Fibroblast of mammary gland (primary cell): ENCODE results near the gene SIDT2.

Experiments
- DNase-seq: peaks from one replicate; pipeline ENCODE4 v3.0.0-alpha.2; 2010; ENCODE audit warnings: low read depth
- H3K4me3 ChIP-seq: 2 replicates; pipeline ENCODE4 v1.5.1; 2011; ENCODE audit warnings: low read depth, mild to moderate bottlenecking, low read length, moderate library complexity; ENCODE audit not compliant: control insufficient read depth
- CTCF ChIP-seq: conservative IDR thresholded peaks from 2 replicates; pipeline ENCODE4 v1.5.1; 2011; ENCODE audit warnings: low read depth, low read length, inconsistent platforms; ENCODE audit not compliant: control insufficient read depth, insufficient read depth

The SIDT2 gene

GRCh38 chr11:117230999-117231841, 52.7 kb downstream of the SIDT2 start:
- H3K4me3 ChIP-seq: peak overlapping the region; percentile 94
- DNase-seq: no peak
- TF ChIP-seq CTCF: no peak

- no peak for TF ChIP-seq CTCF
- DNase-seq: no peak
- H3K4me3 ChIP-seq: peak within 1 kb of the TSS; percentile 94
These were observed 53.2 kb downstream of the SIDT2 start, which contains the start of gene PCSK7 for GRCh38 chr11:117231842-117232091. PCSK7 (minus strand) TSS chr11:117232073; CDS start chr11:117229844, 2,229 bp downstream.

GRCh38 chr11:117232092-117232878, 53.7 kb downstream of the SIDT2 start, which contains the start of gene RNF214:
RNF214 (plus strand) TSS chr11:117232671; CDS start chr11:117234273, 1,602 bp downstream.
- TF ChIP-seq CTCF: peak; percentile 36
- peak within 1 kb of the TSS; percentile 94 for H3K4me3 ChIP-seq
- peak; percentile 51 for DNase-seq

- no peak for TF ChIP-seq CTCF
- DNase-seq: no peak
- H3K4me3 ChIP-seq: peak overlapping the region; percentile 66
These were observed 54.4 kb downstream of the SIDT2 start for GRCh38 chr11:117232911-117233409.

GRCh38 chr11:117238221-117238620, 59.7 kb downstream of the SIDT2 start:
- no peak for TF ChIP-seq CTCF
- DNase-seq: no peak

GRCh38 chr11:117239295-117239694, 60.8 kb downstream of the SIDT2 start:
- peak; percentile 79 for TF ChIP-seq CTCF
- peak; percentile 98 for DNase-seq
- H3K4me3 ChIP-seq: no peak overlapping the region

More at GRCh38 chr11:117238221-117238620, 59.7 kb downstream of the SIDT2 start:
- H3K4me3 ChIP-seq: no peak overlapping the region
